CD4-positive, alpha-beta T cell (primary cell): ENCODE data around the gene LRPPRC. TPM values are rescaled to one million over a fixed set of nuclear protein-coding genes. Genes with fewer than 3 reads are reported as not detected.

Experiments
- ATAC-seq: fragments of 200-7000 bp; cut with Tn5 transposase; one replicate; pipeline ENCODE4 v1.10.0; 2022; ENCODE audit warnings: mild to moderate bottlenecking; ENCODE audit not compliant: poor library complexity
- CTCF ChIA-PET: fragments of 350-600 bp; sonication (Branson Sonifier 250); formaldehyde crosslinking; loops from one replicate; lab custom pipeline; 2021; ENCODE audit warnings: antibody characterized with exemption, inconsistent platforms; lab: Charles Lee
- POLR2A ChIA-PET: fragments of 350-600 bp; sonication (Branson Sonifier 250); formaldehyde crosslinking; loops from one replicate; lab custom pipeline; 2021; ENCODE audit warnings: antibody characterized with exemption, inconsistent platforms; lab: Charles Lee
- DNase-seq, 14 experiments: peaks; one replicate each; pipeline ENCODE4 v3.0.0-alpha.2; 2013 to 2020; ENCODE audit warnings: mixed read lengths in 2 of 14
- H3K27ac ChIP-seq, 2 donors: one replicate each; pipeline versions ENCODE4 v1.5.1 to v1.7.0; 2013; ENCODE audit warnings: low read length in 2 of 2, low read depth in 1 of 2, mild to moderate bottlenecking in 1 of 2
- H3K27me3 ChIP-seq, 2 experiments: 1 replicate in 1 of 2; 2 replicates in 1 of 2; pipeline versions ENCODE4 v1.6.1 to v1.7.0; 2013; ENCODE audit warnings: low read length in 2 of 2, control low read depth in 1 of 2, mild to moderate bottlenecking in 1 of 2, moderate library complexity in 1 of 2; ENCODE audit not compliant: insufficient read depth in 2 of 2, control insufficient read depth in 1 of 2
- H3K36me3 ChIP-seq: one replicate; pipeline ENCODE4 v1.6.1; 2013; ENCODE audit warnings: low read length, control low read depth; ENCODE audit not compliant: insufficient read depth
- H3K4me1 ChIP-seq: one replicate; pipeline ENCODE4 v1.6.1; 2013; ENCODE audit warnings: low read length, control low read depth; ENCODE audit not compliant: insufficient read depth
- H3K4me3 ChIP-seq: one replicate; pipeline ENCODE4 v1.5.1; 2013; ENCODE audit warnings: mild to moderate bottlenecking, low read length, moderate library complexity
- H3K9me3 ChIP-seq, 2 experiments: 1 replicate in 1 of 2; 2 replicates in 1 of 2; pipeline versions ENCODE4 v1.6.1 to v1.7.0; 2013; ENCODE audit warnings: low read length in 2 of 2, mild to moderate bottlenecking in 2 of 2, control low read depth in 1 of 2, moderate library complexity in 1 of 2; ENCODE audit not compliant: control insufficient read depth in 1 of 2, insufficient read depth in 1 of 2
- H3K27ac Mint-ChIP-seq: one replicate; pipeline ENCODE4 v1.8.0; 2020; ENCODE audit warnings: mixed read lengths
- H3K27me3 Mint-ChIP-seq: one replicate; pipeline ENCODE4 v1.8.0; 2021; ENCODE audit warnings: mixed read lengths
- H3K36me3 Mint-ChIP-seq: one replicate; pipeline ENCODE4 v1.8.0; 2021; ENCODE audit warnings: low read depth, mixed read lengths
- H3K4me1 Mint-ChIP-seq: one replicate; pipeline ENCODE4 v1.8.0; 2021; ENCODE audit warnings: low read depth, mixed read lengths
- H3K4me3 Mint-ChIP-seq: one replicate; pipeline ENCODE4 v1.8.0; 2020; ENCODE audit warnings: mild to moderate bottlenecking, mixed read lengths
- H3K9me3 Mint-ChIP-seq: one replicate; pipeline ENCODE4 v1.8.0; 2020; ENCODE audit warnings: mixed read lengths
- intact Hi-C, 2 experiments: fragments of 100-400 bp; cut with DNase I in 1 of 2; cut with micrococcal nuclease in 1 of 2; formaldehyde crosslinking; loops; one replicate each; pipeline versions ENCODE4 v1.15.1 to v1.9.0; 2023 to 2025; cut with DNase I, micrococcal nuclease
- total RNA-seq, 174 experiments: library from RNA in 2 of 174; stranded (reverse) in 2 of 174; gene quantifications; one replicate each; pipeline ENCODE4 v1.2.3 and lab custom pipeline; 2021 to 2026
- TF ChIP-seq, protein P1 (sequence below): fragments of 200-600 bp; IDR thresholded peaks from one replicate; pipeline ENCODE4 v1.8.0; 2022; ENCODE audit warnings: antibody characterized with exemption, mild to moderate bottlenecking

LRPPRC gene
- total RNA-seq, 2 experiments from 2014 or later, result 55.2 to 55.4 TPM

GRCh38 chr2:43985359-43985758 is 10.4 kb downstream of the LRPPRC start:
- TF ChIP-seq, protein P1, sequence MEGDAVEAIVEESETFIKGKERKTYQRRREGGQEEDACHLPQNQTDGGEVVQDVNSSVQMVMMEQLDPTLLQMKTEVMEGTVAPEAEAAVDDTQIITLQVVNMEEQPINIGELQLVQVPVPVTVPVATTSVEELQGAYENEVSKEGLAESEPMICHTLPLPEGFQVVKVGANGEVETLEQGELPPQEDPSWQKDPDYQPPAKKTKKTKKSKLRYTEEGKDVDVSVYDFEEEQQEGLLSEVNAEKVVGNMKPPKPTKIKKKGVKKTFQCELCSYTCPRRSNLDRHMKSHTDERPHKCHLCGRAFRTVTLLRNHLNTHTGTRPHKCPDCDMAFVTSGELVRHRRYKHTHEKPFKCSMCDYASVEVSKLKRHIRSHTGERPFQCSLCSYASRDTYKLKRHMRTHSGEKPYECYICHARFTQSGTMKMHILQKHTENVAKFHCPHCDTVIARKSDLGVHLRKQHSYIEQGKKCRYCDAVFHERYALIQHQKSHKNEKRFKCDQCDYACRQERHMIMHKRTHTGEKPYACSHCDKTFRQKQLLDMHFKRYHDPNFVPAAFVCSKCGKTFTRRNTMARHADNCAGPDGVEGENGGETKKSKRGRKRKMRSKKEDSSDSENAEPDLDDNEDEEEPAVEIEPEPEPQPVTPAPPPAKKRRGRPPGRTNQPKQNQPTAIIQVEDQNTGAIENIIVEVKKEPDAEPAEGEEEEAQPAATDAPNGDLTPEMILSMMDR, result no peak
- no peaks in the 10 kb centered on the region for H3K9me3 ChIP-seq
- no peak overlapping the region for H3K27ac ChIP-seq
- ChIA-PET CTCF (no interaction called here), POLR2A (no interaction called here)
- Mint-ChIP-seq H3K4me1 (peaks cover 30% of the 10 kb centered on the region), H3K36me3 (peaks cover 67% of the 10 kb centered on the region), H3K4me3 (no peak overlapping the region), H3K27ac (no peak overlapping the region), H3K27me3 (no peaks in the 10 kb centered on the region), H3K9me3 (no peaks in the 10 kb centered on the region)
- no peaks in the 10 kb centered on the region for H3K4me1 ChIP-seq
- H3K27me3 ChIP-seq, result no peaks in the 10 kb centered on the region
- DNase-seq (no peak), ATAC-seq (no peak)
- intact Hi-C loops, result no loop called here
- H3K4me3 ChIP-seq, result no peak overlapping the region
- H3K36me3 ChIP-seq, result peaks cover 30% of the 10 kb centered on the region

GRCh38 chr2:43984533-43984932 is 11.3 kb downstream of the LRPPRC start:
- Mint-ChIP-seq H3K27ac (no peak overlapping the region), H3K9me3 (no peaks in the 10 kb centered on the region), H3K36me3 (peaks cover 70% of the 10 kb centered on the region), H3K4me3 (no peak overlapping the region), H3K27me3 (no peaks in the 10 kb centered on the region), H3K4me1 (peaks cover 24% of the 10 kb centered on the region)
- DNase-seq, result no peak
- H3K4me1 ChIP-seq, result no peaks in the 10 kb centered on the region
- H3K4me3 ChIP-seq, result no peak overlapping the region
- no peak overlapping the region for H3K27ac ChIP-seq
- ATAC-seq, result no peak
- no peaks in the 10 kb centered on the region for H3K27me3 ChIP-seq
- intact Hi-C loops, result no loop called here
- TF ChIP-seq, protein P1, result no peak
- CTCF ChIA-PET, result no interaction called here
- H3K36me3 ChIP-seq, result peaks cover 34% of the 10 kb centered on the region
- no peaks in the 10 kb centered on the region for H3K9me3 ChIP-seq
- POLR2A ChIA-PET, result interaction anchor here (0.6 to 0.7 kb wide), 2 partner anchors 10 to 839 kb away, joined by 3 to 4 read pairs; no protein-coding TSS in a partner anchor

DNA sequence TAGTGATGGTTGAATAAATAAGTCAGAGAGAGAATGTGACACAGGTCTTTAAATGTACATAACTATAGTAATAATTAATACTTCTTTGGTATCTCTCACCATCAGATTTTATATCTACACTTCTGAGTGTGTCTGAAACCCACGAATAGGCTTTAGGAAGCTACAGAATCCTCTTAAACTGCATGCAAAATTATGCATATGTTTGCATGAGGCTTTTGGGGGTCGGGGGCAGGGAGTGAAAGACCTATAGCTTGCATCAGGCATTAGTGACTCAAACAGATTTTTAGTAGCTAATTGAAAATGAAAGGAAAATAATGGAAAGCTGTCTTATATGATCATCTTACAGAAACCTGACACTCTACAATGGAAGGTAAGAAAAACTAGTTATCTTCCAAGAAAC is 14.9 kb downstream of the LRPPRC start:
- ChIA-PET POLR2A (no interaction called here), CTCF (interaction anchor here (0.7 to 0.9 kb wide), 2 partner anchors 14 to 386 kb away, joined by 3 read pairs; no protein-coding TSS in a partner anchor)
- H3K27ac ChIP-seq, result no peak overlapping the region
- Mint-ChIP-seq H3K4me3 (no peak overlapping the region), H3K27me3 (no peaks in the 10 kb centered on the region), H3K4me1 (peaks cover 6% of the 10 kb centered on the region), H3K36me3 (peaks cover 75% of the 10 kb centered on the region), H3K9me3 (no peaks in the 10 kb centered on the region), H3K27ac (no peak overlapping the region)
- H3K9me3 ChIP-seq, result no peaks in the 10 kb centered on the region
- H3K27me3 ChIP-seq, result no peaks in the 10 kb centered on the region
- no peak for ATAC-seq
- no peak for DNase-seq
- peaks cover 56% of the 10 kb centered on the region for H3K36me3 ChIP-seq
- H3K4me1 ChIP-seq, result no peaks in the 10 kb centered on the region
- no peak overlapping the region for H3K4me3 ChIP-seq
- TF ChIP-seq, protein P1, result no peak
- intact Hi-C loops, result no loop called here
